Measurements from ENCODE around the gene CTNNA3. TPM values are rescaled to one million over a fixed set of nuclear protein-coding genes. Genes with fewer than 3 reads are reported as not detected.

CTNNA3 gene
- total RNA-seq, 1 donor from 2014 or later: 0.46 TPM

DNA sequence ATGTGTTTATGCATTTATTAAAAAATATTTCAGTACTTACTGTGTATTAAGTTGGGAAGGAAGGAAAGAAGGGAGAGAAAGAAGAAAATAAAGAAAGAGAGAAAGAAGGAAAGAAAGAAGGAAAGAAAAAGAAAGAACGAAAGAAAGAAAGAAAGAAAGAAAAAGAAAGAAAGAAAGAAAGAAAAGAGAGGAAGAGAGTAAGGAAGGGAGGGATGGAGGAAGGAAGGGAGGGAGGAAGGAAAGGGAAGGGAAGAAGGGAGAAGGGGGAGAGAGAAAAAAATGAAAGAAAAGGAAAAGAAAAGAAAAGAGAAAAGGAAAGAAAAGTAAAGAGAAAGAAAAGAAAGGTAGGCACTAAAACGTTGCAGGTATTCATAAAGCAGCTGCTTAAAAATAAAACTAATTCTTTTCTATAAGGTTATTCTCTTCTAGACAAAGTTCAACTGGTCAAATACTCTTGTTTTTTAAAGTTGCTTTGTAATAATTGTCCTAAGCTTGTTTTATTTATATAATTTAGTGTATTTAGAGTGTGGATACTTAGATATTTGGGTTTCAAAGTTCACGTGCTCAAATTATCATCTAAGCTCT, 1473.4 kb downstream of the CTNNA3 start:
- TF ChIP-seq, protein P1, sequence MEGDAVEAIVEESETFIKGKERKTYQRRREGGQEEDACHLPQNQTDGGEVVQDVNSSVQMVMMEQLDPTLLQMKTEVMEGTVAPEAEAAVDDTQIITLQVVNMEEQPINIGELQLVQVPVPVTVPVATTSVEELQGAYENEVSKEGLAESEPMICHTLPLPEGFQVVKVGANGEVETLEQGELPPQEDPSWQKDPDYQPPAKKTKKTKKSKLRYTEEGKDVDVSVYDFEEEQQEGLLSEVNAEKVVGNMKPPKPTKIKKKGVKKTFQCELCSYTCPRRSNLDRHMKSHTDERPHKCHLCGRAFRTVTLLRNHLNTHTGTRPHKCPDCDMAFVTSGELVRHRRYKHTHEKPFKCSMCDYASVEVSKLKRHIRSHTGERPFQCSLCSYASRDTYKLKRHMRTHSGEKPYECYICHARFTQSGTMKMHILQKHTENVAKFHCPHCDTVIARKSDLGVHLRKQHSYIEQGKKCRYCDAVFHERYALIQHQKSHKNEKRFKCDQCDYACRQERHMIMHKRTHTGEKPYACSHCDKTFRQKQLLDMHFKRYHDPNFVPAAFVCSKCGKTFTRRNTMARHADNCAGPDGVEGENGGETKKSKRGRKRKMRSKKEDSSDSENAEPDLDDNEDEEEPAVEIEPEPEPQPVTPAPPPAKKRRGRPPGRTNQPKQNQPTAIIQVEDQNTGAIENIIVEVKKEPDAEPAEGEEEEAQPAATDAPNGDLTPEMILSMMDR (conservative IDR thresholded peaks at IDR 0.05; ENCODE audit: low read depth, low read length): no peak
- DNase-seq (ENCODE audit: low read depth): no peak
- H3K4me3 ChIP-seq (ENCODE audit: low read depth, low read length): no peak overlapping the region

DNA sequence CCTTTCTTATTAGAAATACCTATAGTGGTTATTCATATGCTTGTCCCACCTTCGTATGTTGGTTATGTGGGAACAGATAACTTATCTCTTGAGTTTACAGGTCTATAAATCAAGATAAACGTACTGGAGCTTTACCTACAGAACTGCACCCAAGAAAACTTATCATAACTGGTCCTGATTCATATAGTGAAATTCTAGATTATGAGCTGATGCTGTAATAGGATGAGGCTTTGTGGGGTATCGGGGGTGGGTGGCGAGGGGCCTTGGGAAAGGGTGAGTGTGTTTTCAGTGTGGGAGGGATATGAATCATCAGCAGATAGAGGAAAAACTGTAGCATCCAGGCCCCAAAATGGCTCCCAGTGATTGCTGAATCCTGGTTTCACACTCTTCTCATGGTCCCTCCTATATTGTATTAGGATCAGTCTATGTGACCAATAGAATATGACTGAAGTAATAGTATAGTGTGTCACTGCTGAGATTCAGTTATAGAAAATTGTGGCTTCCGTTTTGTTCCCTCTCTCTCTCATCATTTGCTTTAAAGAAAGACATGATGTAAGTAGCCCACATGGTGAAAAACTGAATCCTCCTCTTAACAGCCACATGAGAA, 1476.9 kb downstream of the CTNNA3 start:
- DNase-seq (ENCODE audit: low read depth): no peak
- TF ChIP-seq, protein P1 (conservative IDR thresholded peaks at IDR 0.05; ENCODE audit: low read depth, low read length): no peak
- no peak overlapping the region for H3K4me3 ChIP-seq (ENCODE audit: low read depth, low read length)

DNA sequence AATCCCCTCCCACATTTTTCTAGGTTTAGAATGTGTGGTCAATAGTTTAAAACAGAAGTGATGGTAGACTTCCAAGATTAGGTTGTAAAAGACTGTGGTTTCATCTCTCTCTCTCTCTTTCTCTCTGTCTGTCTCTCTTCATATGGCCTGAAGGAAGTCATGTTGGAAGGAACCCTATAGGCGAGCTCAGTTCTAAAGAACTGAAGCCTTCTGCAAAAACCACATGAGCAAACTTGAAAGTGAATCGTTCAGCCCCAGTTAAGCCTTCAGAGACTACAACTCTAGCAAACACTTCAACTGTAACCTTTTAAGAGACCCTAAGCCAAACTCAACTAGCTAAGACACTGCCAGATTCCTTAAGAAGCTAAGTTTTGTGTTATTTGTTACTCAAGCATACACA, 1477.7 kb downstream of the CTNNA3 start:
- DNase-seq (ENCODE audit: low read depth): no peak
- TF ChIP-seq, protein P1 (conservative IDR thresholded peaks at IDR 0.05; ENCODE audit: low read depth, low read length): no peak
- no peak overlapping the region for H3K4me3 ChIP-seq (ENCODE audit: low read depth, low read length)

DNA sequence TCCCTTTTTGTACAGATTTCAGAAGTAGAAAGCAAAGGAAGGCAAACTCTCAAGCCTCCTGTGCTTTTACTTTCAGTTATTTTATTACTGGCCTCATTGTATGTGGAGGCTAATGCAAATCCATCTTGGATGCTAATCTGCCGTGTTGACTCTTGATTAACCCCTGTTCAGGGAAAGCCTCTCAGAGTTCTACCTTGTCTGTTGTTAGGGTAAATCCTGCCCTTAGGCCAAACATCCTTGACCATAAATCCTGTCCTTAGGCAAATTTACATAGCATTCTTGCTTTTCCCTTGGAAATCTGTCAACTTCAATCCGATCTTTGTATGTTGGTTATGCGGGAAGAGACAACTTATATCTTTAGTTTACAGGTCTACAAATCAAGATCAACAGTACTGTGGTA, 1480.1 kb downstream of the CTNNA3 start:
- no peak overlapping the region for H3K4me3 ChIP-seq (ENCODE audit: low read depth, low read length)
- DNase-seq (ENCODE audit: low read depth): no peak
- TF ChIP-seq, protein P1 (conservative IDR thresholded peaks at IDR 0.05; ENCODE audit: low read depth, low read length): no peak

DNA sequence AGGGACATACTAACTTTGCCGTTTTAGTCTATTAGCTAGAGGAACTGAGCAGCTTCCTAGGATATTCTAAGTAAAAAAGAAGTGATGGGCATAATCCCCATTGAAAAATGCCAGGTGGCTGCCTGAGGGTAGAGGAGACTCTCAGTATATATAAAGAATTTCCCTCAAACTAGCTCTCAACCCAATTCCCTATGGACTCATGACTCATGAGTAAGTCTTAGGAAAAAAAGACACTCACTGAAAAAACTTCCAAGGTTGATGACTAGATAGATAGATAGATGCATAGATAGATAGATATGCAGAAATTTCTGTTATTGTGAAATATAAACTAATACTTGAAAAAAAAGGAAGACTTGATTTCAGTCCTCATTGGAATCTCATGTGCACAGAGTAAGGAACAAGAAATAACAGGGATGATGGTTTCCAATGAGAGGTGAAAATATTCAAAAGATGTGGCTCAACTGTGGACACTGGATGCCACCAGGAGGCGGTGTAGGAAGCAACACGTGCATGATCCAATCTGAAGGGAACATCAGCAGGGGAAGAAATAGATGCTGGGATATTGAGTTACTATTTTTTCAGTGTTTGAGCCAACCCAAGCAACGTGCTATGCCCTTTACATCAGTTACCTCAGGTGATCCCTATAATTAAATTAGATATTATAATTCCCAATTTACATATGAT, 1481.1 kb downstream of the CTNNA3 start:
- no peak overlapping the region for H3K4me3 ChIP-seq (ENCODE audit: low read depth, low read length)
- TF ChIP-seq, protein P1 (conservative IDR thresholded peaks at IDR 0.05; ENCODE audit: low read depth, low read length): peak; percentile 54
- no peak for DNase-seq (ENCODE audit: low read depth)

DNA sequence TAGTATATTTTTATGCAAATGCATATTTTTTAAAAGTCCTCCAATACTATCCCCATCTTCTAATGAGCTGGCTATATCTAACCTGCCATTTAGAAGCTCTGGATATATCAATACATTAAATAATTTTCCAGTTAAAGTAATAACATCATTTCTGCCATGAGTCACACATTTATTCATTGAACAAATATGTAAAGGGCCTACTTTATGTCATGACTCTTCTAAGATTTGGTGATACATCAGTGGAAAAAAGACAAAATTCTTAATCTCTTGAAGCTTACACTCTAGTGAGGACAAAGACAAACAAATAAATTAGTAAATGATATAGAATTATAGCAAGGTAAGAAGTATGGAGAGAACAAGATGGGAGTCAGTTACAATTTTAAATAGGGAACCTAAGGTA, 1487.0 kb downstream of the CTNNA3 start:
- TF ChIP-seq, protein P1 (conservative IDR thresholded peaks at IDR 0.05; ENCODE audit: low read depth, low read length): no peak
- no peak for DNase-seq (ENCODE audit: low read depth)
- no peak overlapping the region for H3K4me3 ChIP-seq (ENCODE audit: low read depth, low read length)
